H9 (cell line): Measurements from ENCODE around the gene TTK. TPM values are rescaled to one million over a fixed set of nuclear protein-coding genes. Genes with fewer than 3 reads are reported as not detected.

ENCODE experiments used
- DNase-seq: peaks from one replicate; pipeline ENCODE4 v3.0.0-alpha.2; 2017
- H2AFZ ChIP-seq: one replicate; pipeline ENCODE4 v1.6.1; 2013; ENCODE audit warnings: mild to moderate bottlenecking, low read length, control low read depth, moderate library complexity
- H2AK5ac ChIP-seq: 2 replicates; pipeline ENCODE4 v1.6.1; 2013; ENCODE audit warnings: low read length, control low read depth, mixed read lengths; ENCODE audit not compliant: insufficient read length
- H2BK120ac ChIP-seq: one replicate; pipeline ENCODE4 v1.6.1; 2013; ENCODE audit warnings: low read depth, mild to moderate bottlenecking, low read length, control low read depth, inconsistent platforms; ENCODE audit not compliant: poor library complexity, severe bottlenecking
- H2BK12ac ChIP-seq: 2 replicates; pipeline ENCODE4 v1.6.1; 2013; ENCODE audit warnings: low read length, control low read depth, mixed read lengths, low read depth; ENCODE audit not compliant: insufficient read length
- H2BK15ac ChIP-seq: 2 replicates; pipeline ENCODE4 v1.6.1; 2013; ENCODE audit warnings: low read depth, low read length, control low read depth
- H2BK20ac ChIP-seq: one replicate; pipeline ENCODE4 v1.6.1; 2013; ENCODE audit warnings: low read depth, mild to moderate bottlenecking, low read length, control low read depth, inconsistent platforms; ENCODE audit not compliant: poor library complexity, severe bottlenecking
- H2BK5ac ChIP-seq: 2 replicates; pipeline ENCODE4 v1.6.1; 2013; ENCODE audit warnings: low read length, control low read depth, mixed read lengths; ENCODE audit not compliant: insufficient read length
- H3K14ac ChIP-seq: 2 replicates; pipeline ENCODE4 v1.6.1; 2013; ENCODE audit warnings: low read length, control low read depth; ENCODE audit not compliant: insufficient read depth
- H3K18ac ChIP-seq: 2 replicates; pipeline ENCODE4 v1.6.1; 2013; ENCODE audit warnings: low read depth, mild to moderate bottlenecking, mixed read lengths, low read length, control low read depth; ENCODE audit not compliant: insufficient read length
- H3K23ac ChIP-seq: 2 replicates; pipeline ENCODE4 v1.6.1; 2013; ENCODE audit warnings: low read length, control low read depth, mixed read lengths, low read depth; ENCODE audit not compliant: insufficient read length
- H3K23me2 ChIP-seq: 2 replicates; pipeline ENCODE4 v1.6.1; 2013; ENCODE audit warnings: low read depth, mild to moderate bottlenecking, mixed read lengths, low read length, control low read depth; ENCODE audit not compliant: insufficient read length, poor library complexity, severe bottlenecking
- H3K27ac ChIP-seq: 2 replicates; pipeline ENCODE4 v1.5.1; 2013; ENCODE audit warnings: low read length, control low read depth, mixed read lengths, low read depth; ENCODE audit not compliant: insufficient read length
- H3K27me3 ChIP-seq: 2 replicates; pipeline ENCODE4 v1.6.1; 2013; ENCODE audit warnings: low read length, control low read depth, inconsistent platforms; ENCODE audit not compliant: insufficient read depth
- H3K4ac ChIP-seq: 2 replicates; pipeline ENCODE4 v1.6.1; 2013; ENCODE audit warnings: low read depth, mild to moderate bottlenecking, control low read depth, inconsistent platforms, low read length, moderate library complexity
- H3K4me1 ChIP-seq: 2 replicates; pipeline ENCODE4 v1.6.1; 2013; ENCODE audit warnings: low read length, control low read depth, inconsistent platforms; ENCODE audit not compliant: insufficient read depth
- H3K4me2 ChIP-seq: 2 replicates; pipeline ENCODE4 v1.6.1; 2013; ENCODE audit warnings: low read length, control low read depth, mixed read lengths; ENCODE audit not compliant: insufficient read length, insufficient read depth
- H3K56ac ChIP-seq: 2 replicates; pipeline ENCODE4 v1.6.1; 2013; ENCODE audit warnings: low read depth, mild to moderate bottlenecking, mixed read lengths, low read length, control low read depth; ENCODE audit not compliant: insufficient read length
- H3K79me1 ChIP-seq: 2 replicates; pipeline ENCODE4 v1.6.1; 2013; ENCODE audit warnings: low read depth, mild to moderate bottlenecking, moderate library complexity, low read length, control low read depth, inconsistent platforms; ENCODE audit not compliant: insufficient read depth, poor library complexity, severe bottlenecking
- H3K79me2 ChIP-seq: 2 replicates; pipeline ENCODE4 v1.6.1; 2013; ENCODE audit warnings: low read length, control low read depth, inconsistent platforms; ENCODE audit not compliant: insufficient read depth
- H3K9ac ChIP-seq: 2 replicates; pipeline ENCODE4 v1.6.1; 2013; ENCODE audit warnings: low read length, control low read depth, mixed read lengths; ENCODE audit not compliant: insufficient read length; ENCODE audit errors: extremely low read depth
- H3K9me3 ChIP-seq: one replicate; pipeline ENCODE4 v1.6.1; 2013; ENCODE audit warnings: low read depth, low read length, inconsistent platforms; ENCODE audit not compliant: control insufficient read depth
- H3T11ph ChIP-seq: one replicate; pipeline ENCODE4 v1.6.1; 2013; ENCODE audit warnings: mild to moderate bottlenecking, low read length, control low read depth, inconsistent platforms
- H4K20me1 ChIP-seq: one replicate; pipeline ENCODE4 v1.6.1; 2013; ENCODE audit not compliant: control insufficient read depth, insufficient read length, insufficient read depth
- H4K5ac ChIP-seq: 2 replicates; pipeline ENCODE4 v1.6.1; 2013; ENCODE audit warnings: low read depth, mild to moderate bottlenecking, mixed read lengths, low read length, control low read depth; ENCODE audit not compliant: insufficient read length
- H4K8ac ChIP-seq: replicated peaks from 2 replicates; pipeline ENCODE4 v1.6.1; 2013; ENCODE audit warnings: low read length, control low read depth, mixed read lengths, low read depth; ENCODE audit not compliant: insufficient read length
- H4K91ac ChIP-seq: 2 replicates; pipeline ENCODE4 v1.6.1; 2013; ENCODE audit warnings: low read depth, mild to moderate bottlenecking, moderate library complexity, mixed read lengths, low read length, control low read depth; ENCODE audit not compliant: insufficient read length
- H3K27ac Mint-ChIP-seq, 3 experiments: 2 replicates in 2 of 3; 3 replicates in 1 of 3; pipeline ENCODE4 v1.8.0; 2020 to 2021; ENCODE audit warnings: mixed read lengths in 3 of 3, mild to moderate bottlenecking in 1 of 3, moderate library complexity in 1 of 3
- H3K27me3 Mint-ChIP-seq: 2 replicates; pipeline ENCODE4 v1.8.0; 2021; ENCODE audit warnings: low read depth, mild to moderate bottlenecking, moderate library complexity, mixed read lengths
- H3K36me3 Mint-ChIP-seq, 3 experiments: 2 replicates in 2 of 3; 3 replicates in 1 of 3; pipeline ENCODE4 v1.8.0; 2020 to 2021; ENCODE audit warnings: low read depth in 3 of 3, mixed read lengths in 3 of 3; ENCODE audit not compliant: insufficient read depth in 1 of 3
- H3K4me1 Mint-ChIP-seq, 2 experiments: 2 replicates each; pipeline ENCODE4 v1.8.0; 2020; ENCODE audit warnings: mixed read lengths in 2 of 2
- H3K4me3 Mint-ChIP-seq, 2 experiments: 2 replicates in 1 of 2; 3 replicates in 1 of 2; pipeline ENCODE4 v1.8.0; 2020 to 2021; ENCODE audit warnings: mild to moderate bottlenecking in 2 of 2, mixed read lengths in 2 of 2, moderate library complexity in 1 of 2
- H3K9me3 Mint-ChIP-seq, 2 experiments: 2 replicates in 1 of 2; 3 replicates in 1 of 2; pipeline ENCODE4 v1.8.0; 2020; ENCODE audit warnings: mild to moderate bottlenecking in 2 of 2, mixed read lengths in 2 of 2, moderate library complexity in 1 of 2
- WGBS: extraction: QIAGEN DNeasy Blood & Tissue Kit; methylation state at CpG from one replicate; pipeline ENCODE4 v1.1.7; 2013; ENCODE audit warnings: missing lambda C conversion rate, low lambda C conversion rate, mixed read lengths; ENCODE audit not compliant: insufficient read length; ENCODE audit errors: extremely low coverage; 5-methylcytosine and 5-hydroxymethylcytosine counted together
- total RNA-seq: library from RNA; stranded (reverse); gene quantifications from 2 replicates; pipeline ENCODE4 v1.2.1, GENCODE V29; 2021
- TF ChIP-seq, protein P1 (sequence below): fragments of 200-600 bp; sonication (generic); conservative IDR thresholded peaks from 3 replicates; pipeline ENCODE4 v1.8.0; 2021; ENCODE audit warnings: antibody characterized with exemption, mild to moderate bottlenecking

Gene TTK
- total RNA-seq, 1 experiment from 2014 or later, result 47.5 TPM

GRCh38 chr6:80005406-80005805 lies 957 bp downstream of the TTK start:
- Histone ChIP-seq H3K79me1 (no peaks in the 10 kb centered on the region), H3K4me2 (peak overlapping the region; percentile 91), H2BK5ac (no peak overlapping the region), H4K8ac (no peak overlapping the region), H3K27me3 (no peaks in the 10 kb centered on the region), H3K18ac (no peak overlapping the region), H3K23me2 (peaks cover 4% of the 10 kb centered on the region), H2BK15ac (no peak overlapping the region), H2AK5ac (no peak overlapping the region), H3K23ac (no peak overlapping the region), H3K9me3 (no peaks in the 10 kb centered on the region), H4K20me1 (no peaks in the 10 kb centered on the region), H2BK12ac (no peak overlapping the region), H2AFZ (no peak overlapping the region), H3K56ac (no peak overlapping the region), H3T11ph (no peak overlapping the region), H3K14ac (no peak overlapping the region), H3K4me1 (peaks cover 3% of the 10 kb centered on the region; the same call in 1 of the 2 replicates), H4K91ac (no peak overlapping the region), H3K27ac (no peak overlapping the region), H2BK20ac (no peak overlapping the region), H3K4ac (no peak overlapping the region), H3K79me2 (peaks cover 9% of the 10 kb centered on the region; the same call in 1 of the 2 replicates), H4K5ac (no peak overlapping the region), H2BK120ac (no peak overlapping the region), H3K9ac (peak overlapping the region; percentile 92)
- peak overlapping the region in 1 of 3 experiments; percentile 40; a peak in 3 of 7 replicates for H3K27ac Mint-ChIP-seq
- peaks cover 24 to 26% of the 10 kb centered on the region in 2 experiments for H3K4me1 Mint-ChIP-seq
- no peaks in the 10 kb centered on the region for H3K9me3 Mint-ChIP-seq
- no CpG with 5 or more reads among the region's 6 CpGs for WGBS
- peak overlapping the region; percentile 89 to 99 for H3K4me3 Mint-ChIP-seq
- peaks cover 11 to 38% (median 28%) of the 10 kb centered on the region in 3 experiments; a peak in 6 of 7 replicates for H3K36me3 Mint-ChIP-seq
- TF ChIP-seq, protein P1, sequence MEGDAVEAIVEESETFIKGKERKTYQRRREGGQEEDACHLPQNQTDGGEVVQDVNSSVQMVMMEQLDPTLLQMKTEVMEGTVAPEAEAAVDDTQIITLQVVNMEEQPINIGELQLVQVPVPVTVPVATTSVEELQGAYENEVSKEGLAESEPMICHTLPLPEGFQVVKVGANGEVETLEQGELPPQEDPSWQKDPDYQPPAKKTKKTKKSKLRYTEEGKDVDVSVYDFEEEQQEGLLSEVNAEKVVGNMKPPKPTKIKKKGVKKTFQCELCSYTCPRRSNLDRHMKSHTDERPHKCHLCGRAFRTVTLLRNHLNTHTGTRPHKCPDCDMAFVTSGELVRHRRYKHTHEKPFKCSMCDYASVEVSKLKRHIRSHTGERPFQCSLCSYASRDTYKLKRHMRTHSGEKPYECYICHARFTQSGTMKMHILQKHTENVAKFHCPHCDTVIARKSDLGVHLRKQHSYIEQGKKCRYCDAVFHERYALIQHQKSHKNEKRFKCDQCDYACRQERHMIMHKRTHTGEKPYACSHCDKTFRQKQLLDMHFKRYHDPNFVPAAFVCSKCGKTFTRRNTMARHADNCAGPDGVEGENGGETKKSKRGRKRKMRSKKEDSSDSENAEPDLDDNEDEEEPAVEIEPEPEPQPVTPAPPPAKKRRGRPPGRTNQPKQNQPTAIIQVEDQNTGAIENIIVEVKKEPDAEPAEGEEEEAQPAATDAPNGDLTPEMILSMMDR, result no peak
- DNase-seq, result no peak
- no peaks in the 10 kb centered on the region for H3K27me3 Mint-ChIP-seq
